Nucleus accumbens (tissue), 56 donors: ENCODE data around the gene CEBPE.

Experiments
- DNase-seq, 56 donors: peaks; one replicate each; lab custom pipeline; 2025; lab: John Stamatoyannopoulos, UW

CEBPE gene

GRCh38 chr14:23118506-23119362 is at the start of gene CEBPE:
CEBPE (minus strand) TSS chr14:23119255; CDS start chr14:23119091, 164 bp downstream.
- DNase-seq, result no peak

DNA sequence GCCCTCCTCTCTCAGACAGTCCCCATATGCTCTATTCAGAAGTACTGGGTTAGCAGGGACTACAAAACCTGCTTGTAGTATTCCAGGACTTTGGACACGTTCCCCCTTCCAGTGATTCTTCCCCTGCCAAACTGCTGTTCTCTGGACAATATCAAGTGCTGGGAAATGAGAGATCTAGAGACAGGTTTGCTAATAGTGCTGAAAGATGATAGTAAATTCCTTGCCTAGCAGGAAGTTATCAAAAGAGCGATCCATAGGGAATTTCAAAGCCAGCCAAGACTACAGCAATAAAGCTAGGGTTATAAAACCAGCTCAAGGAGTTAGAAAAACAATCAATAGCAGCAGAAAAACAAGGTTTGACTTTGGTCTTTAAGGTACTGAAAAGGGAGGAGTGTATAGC is 49.2 kb upstream of the CEBPE start:
- DNase-seq, result no peak

DNA sequence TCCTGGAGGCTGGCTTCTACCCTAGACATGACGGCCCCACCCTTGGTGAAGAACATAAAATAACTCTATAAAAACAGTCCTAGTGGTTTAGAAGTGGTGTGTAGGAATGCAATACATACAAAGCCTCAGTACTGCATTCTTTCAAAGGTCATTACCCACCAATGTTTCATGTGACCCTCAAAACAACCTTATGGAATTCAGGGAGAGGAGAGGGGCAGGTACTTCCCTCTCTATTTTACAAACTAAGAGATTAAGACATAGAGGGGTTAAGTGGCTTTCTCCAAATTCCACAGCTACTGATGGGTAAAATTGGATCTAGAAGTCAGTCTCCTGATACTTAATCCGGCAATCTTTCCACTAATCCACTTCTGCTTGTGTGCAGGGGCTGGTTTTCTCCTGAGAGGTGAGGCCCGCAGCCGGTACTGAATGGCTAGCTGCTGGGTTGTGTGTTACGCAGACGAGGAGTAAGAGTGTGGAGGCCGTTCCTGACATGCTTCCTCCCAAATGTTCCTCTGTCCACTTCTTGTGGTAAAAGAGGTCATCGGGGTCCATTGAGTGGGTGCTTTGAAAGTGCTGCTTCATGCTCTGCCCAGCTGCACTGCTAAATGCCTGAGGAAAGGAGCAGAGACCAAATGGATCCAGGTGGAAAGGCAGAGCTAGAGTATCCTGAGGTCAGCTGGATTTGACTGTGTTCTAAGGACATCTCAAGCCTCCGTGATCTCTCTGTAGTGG is 48.2 kb upstream of the CEBPE start:
- no peak for DNase-seq

DNA sequence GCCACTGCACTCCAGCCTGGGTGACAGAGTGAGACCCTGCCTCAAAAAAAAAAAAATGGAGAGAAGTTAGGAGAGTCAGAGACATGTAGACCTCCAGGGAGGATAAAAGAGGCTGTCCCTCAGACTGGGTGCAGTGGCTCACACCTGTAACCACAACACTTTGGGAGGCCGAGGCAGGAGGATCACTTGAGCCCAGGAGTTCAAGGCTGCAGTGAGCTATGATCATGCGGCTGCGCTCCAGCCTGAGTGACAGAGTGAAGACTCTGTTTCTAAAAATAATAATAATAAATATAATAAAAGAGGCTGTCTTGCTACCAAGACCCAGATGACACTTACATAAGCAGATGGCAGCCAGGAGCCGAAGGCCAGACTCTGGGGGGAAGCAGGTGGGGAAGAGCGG is 45.9 kb upstream of the CEBPE start:
- DNase-seq, result no peak

DNA sequence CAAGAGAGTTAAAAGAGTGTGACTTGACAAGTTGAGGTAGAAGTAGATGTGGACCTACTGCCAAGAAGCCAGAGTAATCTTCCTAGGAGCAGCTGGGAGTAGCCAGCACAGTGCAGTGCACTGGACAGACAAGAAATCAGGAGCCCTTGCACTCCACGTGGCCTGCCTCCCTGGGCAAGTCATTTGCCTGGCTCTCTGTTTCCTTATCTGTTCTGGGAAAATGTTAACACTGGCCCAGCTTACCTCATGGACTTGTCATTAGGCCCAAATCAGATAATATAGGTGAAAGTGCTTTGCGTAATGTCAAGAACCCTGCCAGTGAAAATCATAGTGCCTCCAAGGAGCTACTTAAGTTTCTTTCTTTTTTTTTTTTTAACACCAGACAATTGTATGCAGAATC is 45.2 kb upstream of the CEBPE start:
- DNase-seq, result no peak

GRCh38 chr14:23163830-23164229 is 44.8 kb upstream of the CEBPE start:
- no peak for DNase-seq

DNA sequence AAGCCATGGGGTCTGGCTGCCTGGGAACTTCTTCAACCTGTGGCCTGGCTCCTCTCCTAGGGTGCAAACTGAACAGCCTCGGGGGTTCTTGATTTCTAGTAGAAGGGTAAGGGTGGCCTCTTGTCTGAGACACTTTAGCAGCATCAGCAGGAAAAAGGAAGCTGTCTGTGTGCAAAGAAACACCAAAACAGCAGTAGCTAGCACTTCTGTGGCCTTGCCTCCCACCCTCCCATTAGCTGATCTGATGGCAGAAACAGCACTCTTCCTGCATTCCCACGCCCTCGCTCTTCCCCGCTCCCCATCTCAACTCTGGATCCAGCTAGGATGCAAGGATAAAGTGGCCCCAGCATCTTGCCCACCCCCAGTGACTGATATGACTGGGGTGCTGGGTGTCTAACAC is 43.7 kb upstream of the CEBPE start:
- no peak for DNase-seq

DNA sequence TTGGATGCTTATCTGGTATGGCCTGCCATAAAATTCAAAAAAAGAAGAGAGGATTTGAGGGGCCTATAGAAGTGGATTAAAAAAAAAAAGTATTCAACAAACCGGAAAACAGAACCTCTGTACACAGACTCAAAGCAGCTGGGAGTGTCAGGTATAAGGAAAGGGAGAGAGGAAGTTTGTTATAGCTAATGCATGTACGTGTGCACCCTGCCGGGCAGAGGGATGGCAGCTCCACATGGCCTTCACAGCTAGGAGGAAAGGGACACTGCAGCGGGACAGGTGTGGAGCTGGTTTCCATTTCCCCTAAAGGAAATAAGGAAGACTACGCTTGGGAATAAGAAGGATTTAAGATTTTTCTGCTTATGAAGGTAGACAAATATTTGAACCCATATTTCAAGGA is 43.0 kb upstream of the CEBPE start:
- DNase-seq, result no peak

DNA sequence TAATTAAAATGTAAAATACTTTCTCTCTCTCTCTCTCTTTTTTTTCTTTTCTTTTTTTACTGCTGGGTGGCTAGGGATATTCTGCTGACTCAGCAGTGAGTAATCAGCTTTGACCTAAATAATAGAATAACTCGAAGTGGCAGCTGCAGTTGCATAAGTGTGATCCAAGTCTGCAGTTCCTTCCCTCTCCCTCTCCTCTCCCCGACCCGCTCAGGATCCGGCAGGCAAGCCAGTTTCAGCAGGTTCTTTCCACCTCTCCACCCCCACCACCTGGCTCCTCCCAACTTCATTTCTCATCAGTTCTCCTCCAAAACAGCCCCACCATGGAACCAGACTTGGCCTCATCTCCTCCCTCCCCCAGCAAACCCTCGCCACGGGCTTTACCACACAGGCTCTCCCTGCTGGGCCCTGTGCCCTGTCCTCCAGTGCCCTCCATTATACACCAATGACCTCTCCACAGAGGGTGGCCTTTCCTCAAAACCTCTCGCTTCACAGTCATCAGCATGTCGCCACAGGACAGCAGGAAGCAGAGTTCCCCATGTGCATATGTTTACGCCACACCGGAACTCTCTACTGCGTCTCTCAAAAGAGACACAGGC is 42.0 kb upstream of the CEBPE start:
- peak in 37 of 56 donors; percentile 14 to 77 (median 40) for DNase-seq

DNA sequence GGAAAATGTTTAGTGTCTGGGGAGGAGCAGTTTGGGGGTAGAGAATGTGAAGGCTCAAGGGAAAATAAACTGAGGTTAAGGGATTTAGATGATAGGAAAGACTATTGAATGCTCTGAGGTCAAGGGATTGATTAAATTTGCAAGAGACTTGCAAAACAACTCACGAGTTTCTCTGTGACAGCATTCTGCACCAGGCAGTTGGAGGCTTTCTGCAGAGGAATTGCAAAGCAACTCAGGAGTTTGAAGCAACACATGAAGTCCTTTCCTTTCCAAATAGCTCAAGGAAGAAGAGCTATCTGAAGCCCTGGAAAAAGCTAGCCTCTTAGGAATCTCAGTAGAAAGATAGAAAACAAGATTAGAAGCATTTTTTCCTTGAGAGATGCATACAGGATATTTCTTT is 40.5 kb upstream of the CEBPE start:
- no peak for DNase-seq

DNA sequence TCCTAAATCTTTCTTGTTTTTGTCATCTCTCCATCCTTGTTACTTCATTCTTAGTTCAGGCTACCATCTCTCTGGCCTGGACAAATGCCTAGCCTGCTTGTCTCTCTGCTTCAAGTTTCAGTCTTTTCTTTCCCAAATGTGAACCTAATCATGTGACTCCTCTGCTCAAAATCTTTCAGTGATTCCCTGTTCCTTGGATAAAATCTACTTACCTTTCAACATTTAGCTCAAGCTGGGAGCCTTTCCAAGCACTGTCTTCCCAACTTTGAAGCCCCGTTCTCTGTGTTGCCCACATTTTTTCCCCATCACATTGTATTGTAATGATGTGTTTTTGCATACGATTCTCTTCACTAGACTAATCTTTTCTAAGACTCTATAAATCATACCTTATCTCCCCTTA is 39.7 kb upstream of the CEBPE start:
- DNase-seq, result peak in 1 of 56 donors; percentile 26

DNA sequence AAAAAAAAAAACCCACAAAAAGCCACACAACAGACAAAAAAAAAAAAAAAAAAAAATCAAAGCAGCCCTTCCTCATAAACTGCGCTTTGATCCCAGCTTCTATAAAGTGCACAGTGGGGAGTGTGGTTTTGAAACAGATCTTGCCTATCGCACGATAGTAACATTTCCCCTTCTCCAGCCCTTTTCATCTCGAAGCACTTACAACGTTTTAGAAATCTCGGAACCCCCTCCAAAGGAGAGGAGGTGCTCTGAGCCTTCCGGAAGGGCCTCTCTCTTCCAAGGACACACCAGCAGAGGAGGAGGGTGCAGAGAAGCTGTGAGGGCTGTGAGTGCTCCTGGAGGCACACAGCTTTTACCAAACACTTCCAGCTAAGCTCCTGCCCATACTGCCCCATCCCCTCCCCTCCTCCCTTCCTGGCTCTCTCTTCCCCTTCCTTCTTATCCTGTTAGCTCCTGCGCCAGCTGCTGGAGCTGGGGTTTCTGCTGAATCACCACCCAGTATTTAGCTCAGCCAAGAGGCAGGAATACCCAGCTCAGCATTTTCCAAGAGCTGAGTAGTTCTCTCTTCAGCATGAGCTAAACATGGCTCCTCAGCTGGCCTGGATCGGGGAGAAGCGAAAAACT is 36.0 kb upstream of the CEBPE start:
- peak in 24 of 56 donors; percentile 10 to 51 (median 27) for DNase-seq

- peak in 14 of 56 donors; percentile 11 to 27 (median 21) for DNase-seq
Measured at GRCh38 chr14:23153851-23154796, 35.1 kb upstream of the CEBPE start.

DNA sequence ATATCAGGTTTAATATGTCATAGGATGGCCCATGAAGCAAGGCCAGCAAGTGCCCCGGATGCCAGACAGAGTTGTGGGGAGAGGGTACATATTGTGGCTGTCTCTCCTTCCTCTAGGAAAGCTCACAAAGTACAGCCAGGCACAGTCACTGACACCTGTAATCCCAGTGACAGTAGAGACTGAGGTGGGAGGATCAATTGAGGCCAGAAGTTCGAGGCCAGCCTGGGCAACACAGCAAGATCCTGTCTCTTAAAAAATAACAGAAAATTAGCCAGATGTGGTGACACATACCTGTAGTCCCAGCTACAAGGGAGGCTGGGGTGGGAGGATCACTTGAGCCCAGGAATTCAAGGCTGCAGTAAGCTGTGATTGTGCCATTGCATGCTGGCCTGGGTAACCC is 32.3 kb upstream of the CEBPE start:
- no peak for DNase-seq

DNA sequence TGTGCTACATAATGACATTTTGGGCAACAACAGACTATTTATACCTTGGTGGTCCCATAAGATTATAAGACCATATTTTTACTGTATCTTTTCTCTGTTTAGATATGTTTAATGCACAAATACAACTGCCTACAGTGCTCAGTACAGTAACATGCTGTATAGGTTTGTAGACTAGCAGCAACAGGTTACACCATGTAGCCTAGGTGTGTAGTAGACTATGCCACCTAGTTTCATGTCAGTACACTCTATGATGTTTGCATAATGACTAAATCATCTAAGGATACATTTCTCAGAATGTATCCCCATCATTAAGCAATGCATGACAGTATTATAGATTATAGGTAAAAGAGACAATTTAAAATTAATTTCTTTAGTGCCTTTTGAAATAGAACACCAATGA is 30.7 kb upstream of the CEBPE start:
- DNase-seq, result no peak

- no peak for DNase-seq
Measured at GRCh38 chr14:23148591-23149249, 29.7 kb upstream of the CEBPE start.

DNA sequence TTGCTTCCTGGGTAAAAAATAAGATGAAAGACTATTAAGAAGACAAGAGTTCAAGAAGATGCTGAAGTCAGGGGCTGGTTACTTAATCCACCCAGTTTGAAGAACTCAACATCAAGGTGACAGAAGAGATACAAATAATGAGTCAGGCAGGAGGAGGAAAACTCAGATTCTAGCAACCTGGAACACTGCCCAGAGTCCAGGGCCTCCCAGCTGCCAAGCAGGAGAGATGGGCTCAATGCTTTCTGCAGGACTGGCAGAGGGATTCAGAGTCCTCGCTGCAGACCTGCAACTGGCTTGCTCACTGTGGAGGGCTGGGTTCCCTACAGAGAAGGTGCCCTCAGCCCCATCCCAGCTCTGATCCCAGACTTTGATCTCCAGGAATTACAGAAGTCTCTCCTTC is 28.6 kb upstream of the CEBPE start:
- peak in 2 of 56 donors; percentile 14 to 16 for DNase-seq

DNA sequence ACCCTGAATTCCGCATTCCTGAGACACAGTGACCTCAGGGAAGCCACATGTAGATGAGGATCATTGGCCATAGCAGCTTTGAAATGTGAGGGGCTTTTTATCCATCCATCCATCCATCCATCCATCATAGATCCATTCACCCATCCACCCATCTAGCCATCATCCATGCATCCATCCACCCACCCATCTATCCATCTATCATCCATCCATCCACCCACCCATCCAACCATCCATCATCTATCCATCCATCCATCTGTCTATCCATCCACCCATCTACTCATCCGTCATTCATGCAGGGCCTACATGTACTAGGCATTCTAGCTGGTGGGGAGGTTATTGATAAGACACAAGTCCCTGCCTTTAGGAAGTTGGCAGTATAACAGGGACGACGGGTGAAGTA is 27.9 kb upstream of the CEBPE start:
- no peak for DNase-seq

DNA sequence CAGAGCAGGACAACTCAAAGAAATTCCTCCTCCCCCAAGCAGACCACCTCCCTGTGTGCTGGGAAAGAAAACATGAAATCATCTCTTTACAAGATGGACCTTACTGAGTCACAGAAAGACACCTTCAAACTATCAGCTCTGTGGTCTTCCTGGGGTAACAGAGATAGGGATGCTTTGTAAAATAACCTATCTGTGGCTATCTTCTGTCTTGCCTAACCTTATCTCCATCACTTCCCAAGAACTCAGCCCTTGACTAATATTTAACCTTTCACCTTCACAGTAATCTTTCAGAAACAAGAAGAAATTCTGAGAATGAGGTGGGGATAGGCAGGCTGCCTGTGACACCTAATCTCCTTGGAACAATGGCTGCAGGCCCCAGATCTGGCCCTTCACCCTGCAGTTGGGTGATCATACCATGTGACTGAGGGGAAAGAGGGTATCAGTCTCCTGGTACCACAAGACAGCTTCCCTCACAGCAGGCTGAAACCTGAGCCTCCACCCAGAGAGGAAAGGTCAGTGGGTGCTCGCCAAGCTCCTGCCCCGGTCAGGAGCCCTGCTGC is 27.4 kb upstream of the CEBPE start:
- no peak for DNase-seq
